Body of pancreas (tissue), 4 donors: ENCODE measurements around the gene FFAR2. TPM values are rescaled to one million over a fixed set of nuclear protein-coding genes. Genes with fewer than 3 reads are reported as not detected.

ENCODE experiments used
- ATAC-seq: fragments of 150-250 bp; one replicate; pipeline ENCODE4 v1.9.1; 2016
- DNase-seq, 4 donors: peaks; one replicate each; pipeline ENCODE4 v3.0.0-alpha.2; 2019
- H3K27ac ChIP-seq, 4 donors: fragments of 200-600 bp; sonication (generic); 1 replicate in 3 of 4; 2 replicates in 1 of 4; pipeline versions ENCODE4 v1.5.1 to v1.6.1; 2016 to 2019; ENCODE audit warnings: mild to moderate bottlenecking in 1 of 4, mixed read lengths in 1 of 4, moderate library complexity in 1 of 4
- H3K27me3 ChIP-seq, 2 donors: fragments of 200-600 bp; sonication (generic); one replicate each; pipeline ENCODE4 v1.6.0; 2016; ENCODE audit warnings: mild to moderate bottlenecking in 1 of 2
- H3K36me3 ChIP-seq, 2 donors: fragments of 200-600 bp; sonication (generic); replicated peaks in 1 of 2; 2 replicates each; pipeline ENCODE4 v1.5.1; 2016; ENCODE audit warnings: low read depth in 2 of 2; ENCODE audit not compliant: insufficient read depth in 1 of 2
- H3K4me1 ChIP-seq: fragments of 200-600 bp; sonication (generic); one replicate; pipeline ENCODE4 v1.6.0; 2016
- H3K4me3 ChIP-seq, 2 donors: fragments of 200-600 bp; sonication (generic); 1 replicate in 1 of 2; 2 replicates in 1 of 2; pipeline ENCODE4 v1.5.1; 2016 to 2019
- H3K9me3 ChIP-seq, 3 donors: fragments of 200-600 bp; sonication (generic); 1 replicate in 2 of 3; 2 replicates in 1 of 3; pipeline ENCODE4 v1.5.1; 2016
- CTCF ChIP-seq, 7 experiments: fragments of 450-650 bp in 4 of 7; fragments of 200-600 bp in 3 of 7; sonication (generic) in 3 of 7; IDR thresholded peaks; one replicate each; pipeline ENCODE4 v1.5.1; 2016 to 2019; ENCODE audit warnings: antibody characterized with exemption in 7 of 7
- POLR2A ChIP-seq, 3 donors: fragments of 450-650 bp; IDR thresholded peaks; one replicate each; pipeline ENCODE4 v1.6.1; 2016; ENCODE audit warnings: antibody characterized with exemption in 3 of 3, mild to moderate bottlenecking in 2 of 3
- WGBS, 2 donors: methylation state at CpG; one replicate each; pipeline ENCODE4 v1.1.5; 2017; 5-methylcytosine and 5-hydroxymethylcytosine counted together
- intact Hi-C: fragments of 100-400 bp; cut with DNase I; formaldehyde crosslinking; loops from one replicate; pipeline ENCODE4 v1.15.1; 2023
- total RNA-seq, 2 donors: library from RNA; depleted of rRNA; stranded (reverse); fragments of >200 nt; gene quantifications; one replicate each; pipeline ENCODE4 v1.1.0, GENCODE V29; 2016

FFAR2 gene
- total RNA-seq, 2 donors from 2014 or later: not detected

DNA sequence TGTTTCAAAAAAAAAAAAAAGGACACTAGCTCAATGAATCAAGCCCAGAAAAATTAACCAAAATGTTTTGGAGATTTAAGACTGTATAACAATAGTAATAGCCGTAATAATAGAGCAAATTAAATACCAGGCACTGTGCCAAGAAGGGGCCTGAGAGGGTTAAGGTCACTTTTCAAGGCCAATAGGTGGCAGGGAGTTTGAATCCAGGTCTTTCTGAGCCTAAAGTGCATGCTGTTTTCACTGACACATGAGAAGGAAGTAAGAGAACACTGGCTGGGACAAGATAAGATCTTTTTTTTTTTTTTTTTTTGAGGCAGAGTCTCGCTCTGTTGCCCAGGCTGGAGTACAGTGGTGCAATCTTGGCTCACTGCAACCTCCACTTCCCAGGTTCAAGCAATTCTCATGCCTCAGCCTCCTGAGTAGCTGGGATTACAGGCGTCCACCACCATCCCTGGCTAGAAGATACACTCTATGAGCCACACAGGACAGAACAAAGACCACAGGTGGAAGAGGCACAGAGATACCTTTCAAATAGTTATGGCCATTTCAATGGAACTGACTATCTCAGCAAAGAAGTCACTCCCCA, 7.7 kb downstream of the FFAR2 start:
- intact Hi-C loops: no loop called here
- Histone ChIP-seq H3K36me3 (no peaks in the 10 kb centered on the region), H3K4me1 (peaks cover 19% of the 10 kb centered on the region), H3K27me3 (no peaks in the 10 kb centered on the region), H3K27ac (no peak overlapping the region), H3K4me3 (no peak overlapping the region), H3K9me3 (no peaks in the 10 kb centered on the region)
- DNase-seq: no peak
- TF ChIP-seq POLR2A (IDR thresholded peaks at IDR 0.05) (no peak), CTCF (IDR thresholded peaks at IDR 0.05) (no peak)
- ATAC-seq: no peak
- WGBS, 2 donors: 73 to 87% methylated on average over 3 of the region's 3 CpGs

- H3K4me3 ChIP-seq: no peak overlapping the region
- DNase-seq: no peak
- no peaks in the 10 kb centered on the region for H3K9me3 ChIP-seq
- no peak overlapping the region for H3K27ac ChIP-seq
- ATAC-seq: no peak
- peaks cover 19% of the 10 kb centered on the region for H3K4me1 ChIP-seq
- WGBS, 2 donors: 88 to 92% methylated on average over 5 of the region's 5 CpGs
- TF ChIP-seq POLR2A (IDR thresholded peaks at IDR 0.05) (no peak), CTCF (IDR thresholded peaks at IDR 0.05) (no peak)
- H3K27me3 ChIP-seq: no peaks in the 10 kb centered on the region
- intact Hi-C loops: no loop called here
- H3K36me3 ChIP-seq: no peaks in the 10 kb centered on the region
Measured at GRCh38 chr19:35457173-35457572, 9.1 kb downstream of the FFAR2 start.

- intact Hi-C loops: no loop called here
- ATAC-seq (no peak), DNase-seq (no peak)
- Histone ChIP-seq H3K27me3 (no peaks in the 10 kb centered on the region), H3K27ac (peak overlapping the region in 1 of 4 donors; percentile 79), H3K36me3 (no peaks in the 10 kb centered on the region), H3K9me3 (no peaks in the 10 kb centered on the region), H3K4me1 (peaks cover 19% of the 10 kb centered on the region), H3K4me3 (no peak overlapping the region)
- WGBS, 2 donors: 47 to 48% methylated on average over 1 of the region's 1 CpG
- no peak for TF ChIP-seq CTCF (IDR thresholded peaks at IDR 0.05)
- TF ChIP-seq POLR2A (IDR thresholded peaks at IDR 0.05): no peak
Measured at GRCh38 chr19:35458192-35458591, 10.1 kb downstream of the FFAR2 start.

DNA sequence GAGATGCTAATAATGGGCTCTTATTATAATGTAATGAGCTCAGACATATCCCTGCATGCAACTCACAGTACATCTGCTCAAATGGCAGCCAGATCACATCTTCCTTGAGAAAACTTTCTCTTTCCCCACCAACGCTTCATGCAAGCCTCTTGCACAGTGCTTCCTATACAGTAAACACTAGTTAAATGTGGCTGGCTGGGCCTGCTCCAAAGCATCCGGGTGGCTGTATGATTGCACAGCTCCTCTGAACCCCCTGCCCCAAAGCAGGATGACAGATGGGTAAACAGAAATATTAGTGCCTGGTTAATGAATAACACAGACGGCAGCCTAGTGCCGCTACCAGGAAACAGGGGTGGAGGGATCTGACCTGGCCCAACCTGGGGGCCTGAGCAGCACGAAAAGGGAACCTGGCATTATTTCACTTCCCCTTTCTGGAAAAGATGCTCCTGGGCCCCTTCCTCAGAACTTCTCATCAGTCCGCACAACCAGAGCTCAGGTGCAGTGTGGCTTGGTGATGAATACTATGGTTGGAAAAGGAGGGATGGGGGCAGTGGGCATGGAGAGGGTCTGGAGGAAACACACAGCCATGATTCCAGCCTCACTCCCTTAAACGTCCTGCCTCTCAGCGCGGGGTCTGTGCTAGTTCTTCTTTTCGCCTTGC, 10.8 kb downstream of the FFAR2 start:
- Histone ChIP-seq H3K4me3 (no peak overlapping the region), H3K9me3 (no peaks in the 10 kb centered on the region), H3K4me1 (peaks cover 19% of the 10 kb centered on the region), H3K36me3 (no peaks in the 10 kb centered on the region), H3K27me3 (no peaks in the 10 kb centered on the region), H3K27ac (peak overlapping the region; percentile 76 to 89 (median 80))
- ATAC-seq: peak; percentile 90
- DNase-seq: peak; percentile 67 to 89 (median 85)
- 8 to 10% methylated on average over 7 to 10 of the region's 10 CpGs for WGBS, 2 donors
- TF ChIP-seq CTCF (IDR thresholded peaks at IDR 0.05) (no peak), POLR2A (IDR thresholded peaks at IDR 0.05) (no peak)
- intact Hi-C loops: no loop called here
